ENCODE data around the gene CIAO2A.
A peak's percentile ranks its signal among the peaks of the same experiment; 100 is the strongest.

The CIAO2A gene

GRCh38 chr15:64045101-64045435 lies 48.6 kb downstream of the CIAO2A start:
- DNase-seq = no peak

DNA sequence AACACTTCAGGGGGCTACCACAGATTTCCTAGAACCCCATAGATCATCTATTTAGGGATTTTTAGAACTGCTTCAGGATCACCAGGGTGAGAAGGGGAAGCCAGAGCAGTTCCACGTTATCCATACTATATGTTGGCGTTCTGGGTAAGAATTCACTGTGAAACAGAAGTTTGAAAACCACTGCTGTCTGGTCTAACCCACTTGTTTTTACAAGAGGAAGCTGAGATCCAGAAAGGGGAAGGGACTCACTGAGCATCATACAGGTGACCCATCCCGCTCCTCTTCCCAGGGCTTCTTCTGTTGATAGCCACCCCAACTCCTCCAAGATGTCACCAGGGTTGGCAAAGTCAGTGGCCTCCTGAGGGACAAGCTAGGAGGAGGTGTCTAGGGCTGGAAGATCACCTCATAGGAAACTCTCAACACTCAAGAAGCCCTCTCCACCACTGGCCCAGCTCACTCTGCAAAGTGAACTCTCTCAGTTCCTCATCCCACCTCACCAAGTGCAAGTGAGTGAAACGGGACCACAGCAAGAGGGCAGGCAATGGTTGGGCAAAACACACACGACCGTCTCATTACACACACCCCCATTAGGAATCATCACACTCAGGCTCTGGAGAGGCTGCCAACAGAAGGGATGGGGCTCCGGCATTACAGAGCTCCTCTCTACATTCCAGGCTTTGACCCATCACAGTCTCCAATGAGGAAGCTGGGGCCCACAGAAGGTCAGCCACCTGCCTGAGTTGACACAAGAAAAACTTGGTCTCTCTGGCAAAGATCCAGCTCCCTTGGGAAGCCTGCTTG lies 49.1 kb downstream of the CIAO2A start:
- peak in 1 of 58 donors; percentile 3 for DNase-seq

GRCh38 chr15:64038878-64039610 lies 54.6 kb downstream of the CIAO2A start:
- DNase-seq = no peak

GRCh38 chr15:64037966-64038365 lies 55.7 kb downstream of the CIAO2A start:
- DNase-seq = no peak

DNA sequence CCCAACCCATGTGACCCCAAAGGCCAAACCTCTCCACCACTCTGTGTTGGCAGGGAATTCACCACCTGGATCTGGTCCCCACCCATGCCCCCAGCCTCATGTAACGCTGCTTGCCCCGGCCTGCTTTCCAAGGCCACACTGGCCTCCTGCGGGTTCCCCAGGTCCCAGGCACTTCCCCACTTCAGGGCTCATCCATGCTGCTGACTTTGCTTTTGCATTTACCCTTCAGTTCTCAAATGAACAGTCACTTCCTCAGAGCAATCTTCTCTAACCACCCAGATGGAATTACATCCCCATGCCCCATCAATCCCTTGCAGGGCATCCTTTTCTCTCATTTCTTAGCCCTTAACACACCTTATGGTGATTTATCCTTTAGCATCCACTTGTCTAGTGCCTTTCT lies 56.5 kb downstream of the CIAO2A start:
- DNase-seq = no peak

DNA sequence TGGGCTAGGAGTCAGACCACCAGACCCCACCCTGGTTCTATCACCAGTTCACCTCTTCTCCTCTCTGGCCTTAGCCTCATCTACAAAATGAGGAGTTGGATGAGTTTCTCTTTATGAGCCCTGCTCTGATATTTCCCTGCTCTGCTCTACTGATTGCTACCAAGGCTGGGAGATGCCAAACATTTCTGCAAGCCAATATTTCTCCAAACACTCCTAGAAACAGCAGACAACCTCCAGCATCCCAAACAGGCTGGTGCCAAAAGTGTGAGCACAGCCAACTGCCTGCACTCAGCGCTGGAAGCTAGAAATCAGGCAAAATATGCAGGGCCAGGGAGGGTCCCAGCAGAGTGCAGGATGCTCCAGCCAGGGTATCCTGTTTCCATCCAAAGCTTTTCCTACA lies 58.1 kb downstream of the CIAO2A start:
- DNase-seq = no peak

DNA sequence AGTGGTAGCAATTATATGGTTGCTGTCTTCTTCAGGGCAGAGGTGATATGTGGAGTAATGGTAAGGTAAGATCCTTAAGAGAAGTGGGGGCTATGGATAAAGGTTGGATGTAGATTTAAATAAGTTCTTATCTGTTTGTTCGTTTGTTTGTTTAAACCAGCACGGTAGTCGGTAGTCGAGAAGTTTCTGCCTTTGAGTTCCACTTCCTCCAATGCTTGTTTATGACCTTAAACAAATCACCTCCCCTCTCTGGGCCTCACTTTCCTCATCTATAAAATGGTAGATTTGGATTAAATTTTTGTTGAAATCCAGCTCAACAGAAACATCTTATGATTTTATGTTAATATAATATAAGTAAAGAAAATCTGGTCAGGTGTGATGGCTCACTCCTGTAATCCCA lies 59.1 kb downstream of the CIAO2A start:
- no peak for DNase-seq

GRCh38 chr15:64032329-64032728 lies 61.3 kb downstream of the CIAO2A start:
- no peak for DNase-seq

DNA sequence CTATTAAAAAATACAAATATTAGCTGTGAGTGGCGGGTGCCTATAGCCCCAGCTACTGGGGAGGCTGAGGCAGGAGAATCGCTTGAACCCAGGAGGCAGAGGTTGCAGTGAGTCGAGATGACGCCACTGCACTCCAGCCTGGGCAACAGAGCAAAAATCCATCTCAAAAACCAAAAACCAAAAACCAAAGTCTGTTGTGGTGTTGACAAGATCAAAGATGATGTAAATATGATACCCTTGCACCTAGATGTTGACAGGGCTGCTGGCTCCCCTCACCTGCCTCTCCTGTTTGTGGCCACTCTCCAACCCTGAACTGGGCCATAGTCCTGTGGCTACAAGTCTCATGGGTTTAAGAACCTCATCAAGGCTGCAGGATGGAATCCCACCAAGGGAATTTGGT lies 63.5 kb downstream of the CIAO2A start:
- DNase-seq = no peak

DNA sequence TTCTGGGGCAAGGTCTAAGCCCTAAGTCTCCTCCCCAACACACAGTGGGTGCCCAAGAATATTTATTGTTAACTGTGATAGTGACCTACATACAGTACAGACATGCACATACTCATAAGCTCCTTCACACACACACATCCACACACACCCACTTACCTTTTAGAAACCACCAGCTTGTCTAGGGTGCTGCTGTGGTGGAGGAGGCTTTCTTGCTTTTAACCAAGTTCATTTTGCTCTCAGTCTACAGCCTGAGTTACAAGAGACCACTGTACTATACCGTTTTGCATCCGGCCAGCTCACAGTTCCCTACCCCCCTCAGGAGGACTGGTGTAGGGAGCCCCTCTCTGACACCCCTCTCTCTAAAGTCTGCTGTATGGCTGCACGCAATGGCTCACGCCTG lies 64.0 kb downstream of the CIAO2A start:
- DNase-seq = no peak

DNA sequence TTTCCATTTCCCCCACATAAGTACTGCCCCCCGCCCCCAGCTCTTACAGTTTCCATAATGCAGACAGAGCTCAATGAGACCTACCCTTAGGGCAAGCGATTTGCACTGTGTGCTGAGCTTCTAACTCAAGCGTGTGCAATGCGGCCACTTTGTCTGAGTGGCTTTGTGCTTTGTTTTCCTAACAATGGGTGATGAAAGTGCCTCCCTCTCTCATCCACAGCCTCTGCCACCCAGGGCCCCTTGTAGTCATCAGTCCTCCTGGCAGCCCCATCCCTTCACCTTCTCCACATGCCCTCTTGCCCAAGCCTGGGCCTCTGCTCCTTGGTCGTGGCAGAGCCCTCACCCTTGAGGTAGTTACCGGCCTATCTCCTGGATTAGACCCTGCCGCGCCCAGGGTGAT lies 64.5 kb downstream of the CIAO2A start:
- peak in 46 of 58 donors; percentile 8 to 86 (median 57) for DNase-seq

- DNase-seq = no peak
These were observed 67.0 kb downstream of the CIAO2A start for GRCh38 chr15:64026591-64026990.

- no peak for DNase-seq
These were observed 69.2 kb downstream of the CIAO2A start for GRCh38 chr15:64024172-64025050.

GRCh38 chr15:64023220-64023619 lies 70.4 kb downstream of the CIAO2A start:
- DNase-seq = no peak

- DNase-seq = no peak
These were observed 71.1 kb downstream of the CIAO2A start for GRCh38 chr15:64022571-64022970.
